Stimulated activated CD8-positive, alpha-beta memory T cell treated with anti-CD3 and anti-CD28 coated beads, Interleukin-12 subunit alpha, Interleukin-12 subunit beta, amount 100 ng/mL, for 1 hour (primary cell): ENCODE results near the gene OR13F1.
"Not testable (repeated sequence)": the region's sequence is repeated elsewhere in the genome, so short reads cannot be mapped to it uniquely, and the experiment has no call there.

Source experiments
- DNase-seq: peaks from one replicate; pipeline ENCODE4 v3.0.0-alpha.2; 2020; ENCODE audit warnings: low read depth

The OR13F1 gene, protein sequence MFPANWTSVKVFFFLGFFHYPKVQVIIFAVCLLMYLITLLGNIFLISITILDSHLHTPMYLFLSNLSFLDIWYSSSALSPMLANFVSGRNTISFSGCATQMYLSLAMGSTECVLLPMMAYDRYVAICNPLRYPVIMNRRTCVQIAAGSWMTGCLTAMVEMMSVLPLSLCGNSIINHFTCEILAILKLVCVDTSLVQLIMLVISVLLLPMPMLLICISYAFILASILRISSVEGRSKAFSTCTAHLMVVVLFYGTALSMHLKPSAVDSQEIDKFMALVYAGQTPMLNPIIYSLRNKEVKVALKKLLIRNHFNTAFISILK

DNA sequence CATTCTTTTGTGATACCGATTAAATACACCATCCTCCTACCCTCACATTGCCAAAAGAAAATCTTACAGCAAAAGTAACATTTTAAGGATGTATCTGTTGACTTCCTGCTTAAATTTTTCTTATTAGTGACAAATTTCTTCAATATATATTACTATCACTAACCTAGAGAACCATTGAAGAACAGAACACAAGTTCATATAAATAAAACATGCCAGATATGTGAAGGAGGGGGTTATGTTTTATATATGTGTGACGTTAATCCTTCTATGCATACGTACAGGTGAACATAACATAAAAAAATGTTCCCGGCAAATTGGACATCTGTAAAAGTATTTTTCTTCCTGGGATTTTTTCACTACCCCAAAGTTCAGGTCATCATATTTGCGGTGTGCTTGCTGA, at the start of gene OR13F1:
Gene OR13F1 (plus strand): TSS at position 301 of the 400 bp plus-strand sequence. CDS start 0 bp downstream, at position 301.
- DNase-seq: no peak

DNA sequence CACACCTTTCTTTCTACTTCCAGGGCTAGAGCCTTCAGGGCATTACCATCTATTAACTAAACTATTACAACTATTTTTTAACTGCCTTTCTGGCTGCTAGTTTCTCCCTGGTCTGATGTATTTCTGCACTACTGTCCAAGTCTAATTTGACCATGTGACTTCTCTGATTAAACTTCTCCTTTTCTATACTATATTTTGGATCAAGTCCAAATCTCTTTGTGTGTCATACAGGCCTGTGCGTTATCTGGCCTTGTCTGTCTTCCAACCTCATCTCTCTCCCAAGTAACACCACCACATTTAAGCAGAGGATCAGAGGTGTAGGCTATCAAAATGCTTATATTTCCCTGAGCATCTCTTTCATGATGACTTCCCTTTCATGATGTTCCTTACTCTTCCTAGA, 47.2 kb upstream of the OR13F1 start:
- DNase-seq: no peak

DNA sequence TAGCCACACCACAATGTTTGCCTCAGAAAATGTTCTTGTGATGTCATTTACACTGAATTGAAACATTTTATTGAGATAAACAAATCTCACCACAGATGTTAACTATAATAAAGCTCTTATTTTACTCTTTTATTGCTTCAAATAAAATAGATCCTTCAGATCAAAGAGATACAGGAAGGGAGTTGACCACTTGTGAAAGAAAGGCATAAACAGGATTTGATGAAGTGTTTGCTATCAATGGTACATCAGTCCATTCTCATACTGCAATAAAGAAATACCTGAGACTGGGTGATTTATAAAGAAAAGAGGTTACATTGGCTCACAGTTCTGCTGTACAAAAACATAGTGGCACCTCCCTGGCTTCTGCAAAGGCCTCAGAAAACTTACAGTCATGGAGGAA, 40.2 kb upstream of the OR13F1 start:
- no peak for DNase-seq

DNA sequence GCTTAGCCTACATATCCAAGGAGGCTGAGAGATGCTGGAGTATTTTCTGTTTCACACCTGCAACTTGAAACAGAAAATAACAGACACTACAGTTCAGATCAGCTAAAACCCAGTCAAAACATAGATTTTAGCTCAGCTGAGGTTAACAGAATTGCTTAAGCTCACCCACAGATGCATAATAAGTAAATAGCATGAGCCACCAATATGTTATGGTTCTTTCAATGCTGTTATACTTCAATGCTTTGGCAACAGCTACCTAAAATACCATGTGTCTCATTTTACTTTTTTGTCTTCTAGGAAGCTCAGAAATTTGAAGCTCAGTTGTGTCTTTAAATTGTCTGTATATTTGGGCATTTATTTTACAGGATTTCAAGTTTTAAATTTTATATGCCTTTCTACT, 35.8 kb upstream of the OR13F1 start:
- DNase-seq: no peak

DNA sequence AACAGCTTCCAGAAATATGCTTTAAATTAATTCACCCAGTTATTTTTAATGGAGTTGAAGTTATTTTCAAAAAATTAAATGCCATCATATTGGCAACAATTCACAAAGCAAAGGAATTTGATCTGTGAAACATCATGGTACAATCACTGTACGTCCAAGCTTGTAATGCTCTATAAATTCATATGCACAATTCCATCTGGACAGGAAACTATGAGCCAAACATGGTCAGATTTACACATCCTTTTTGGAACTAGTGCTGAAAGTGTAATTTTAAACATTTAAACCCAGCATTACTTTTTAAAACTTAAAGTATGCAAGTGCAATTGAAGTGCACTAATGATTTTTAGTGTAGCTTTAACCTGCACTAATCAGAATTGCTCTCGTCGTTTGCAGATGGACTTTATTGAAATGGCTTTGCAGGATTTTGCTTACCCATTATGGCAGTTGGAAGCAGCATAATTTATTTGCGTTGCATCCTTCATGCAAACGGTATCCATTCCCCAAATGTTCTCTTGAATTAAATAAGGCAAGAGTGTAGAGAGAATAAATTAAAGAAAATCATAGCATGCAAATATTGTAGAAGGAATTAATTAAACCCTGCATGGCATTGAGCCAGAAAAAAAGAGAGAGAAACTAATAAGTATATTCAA, 21.0 kb upstream of the OR13F1 start:
- DNase-seq: no peak

DNA sequence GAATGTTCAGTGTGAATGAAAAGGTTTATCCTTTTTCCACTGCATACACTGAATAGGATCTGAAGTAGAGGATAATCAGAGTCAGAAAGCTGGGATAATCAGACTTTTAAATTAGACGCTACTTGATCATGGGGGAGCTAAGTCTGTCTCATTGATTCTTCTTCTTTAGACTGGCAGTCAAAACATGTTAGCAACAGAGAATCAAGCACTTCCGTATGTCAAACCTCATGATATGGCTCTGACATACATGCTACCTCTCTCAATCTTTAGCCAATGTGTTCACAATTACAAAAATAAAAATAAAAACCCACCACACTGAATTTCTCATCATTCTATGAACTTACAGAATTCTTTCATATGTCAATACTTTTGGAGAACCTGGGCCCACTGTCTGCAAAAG, 19.0 kb upstream of the OR13F1 start:
- no peak for DNase-seq

DNA sequence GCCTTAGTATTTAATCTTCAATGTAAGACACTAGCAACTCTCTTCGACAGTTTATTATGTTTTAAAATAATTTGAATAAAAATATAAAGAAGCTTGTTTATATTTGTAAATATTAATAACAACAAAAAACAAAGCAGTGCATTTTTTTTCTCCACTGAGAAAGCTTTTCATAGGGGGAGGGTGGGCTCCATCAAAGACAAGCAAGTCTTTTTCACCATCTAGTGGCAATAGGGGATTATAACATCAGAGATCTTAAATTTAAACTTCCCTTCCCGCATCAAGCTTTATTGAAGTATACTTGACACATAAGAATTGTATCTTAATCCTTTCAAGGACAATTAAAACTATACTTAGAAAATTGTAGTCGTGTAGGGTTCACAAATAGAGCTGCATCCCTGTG, 9.3 kb upstream of the OR13F1 start:
- no peak for DNase-seq

DNA sequence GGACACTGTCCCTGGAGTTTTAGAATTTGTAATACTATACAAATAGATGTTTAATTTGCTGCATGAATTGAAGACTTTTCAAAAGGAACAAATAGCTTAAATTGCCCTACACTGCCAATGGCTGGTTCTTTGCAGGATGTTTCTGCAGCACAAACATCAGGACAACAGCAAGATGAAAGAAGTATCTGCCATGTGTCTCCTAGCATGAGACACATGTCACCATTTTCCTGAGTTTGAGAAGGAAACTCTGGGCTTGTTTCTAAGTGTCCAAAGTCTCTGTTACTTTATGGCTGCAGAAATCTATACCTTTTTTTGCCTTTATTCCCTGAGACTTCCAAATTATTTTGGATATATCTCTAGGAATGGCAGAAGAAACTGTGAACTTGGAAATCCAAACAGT, 623 bp upstream of the OR13F1 start:
- DNase-seq: no peak

DNA sequence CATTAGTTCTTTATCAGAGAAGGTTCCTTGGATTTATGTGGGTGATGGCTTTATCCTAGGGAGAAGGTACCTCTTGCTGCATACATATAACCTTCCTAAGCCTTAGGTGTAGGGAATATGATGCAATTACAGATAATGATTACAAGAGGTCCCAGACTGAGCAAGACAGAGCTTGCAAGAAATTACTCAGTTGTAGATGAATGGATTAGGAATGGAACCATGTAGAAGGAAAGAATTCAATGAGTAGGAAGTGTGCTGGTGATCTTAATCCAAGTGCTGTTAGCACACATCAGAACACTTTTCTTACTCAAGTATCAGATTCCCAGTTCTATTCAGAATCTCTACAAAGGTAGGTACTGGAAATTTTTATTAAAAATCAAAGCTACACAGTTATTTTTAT, 2.5 kb downstream of the OR13F1 start:
- no peak for DNase-seq

DNA sequence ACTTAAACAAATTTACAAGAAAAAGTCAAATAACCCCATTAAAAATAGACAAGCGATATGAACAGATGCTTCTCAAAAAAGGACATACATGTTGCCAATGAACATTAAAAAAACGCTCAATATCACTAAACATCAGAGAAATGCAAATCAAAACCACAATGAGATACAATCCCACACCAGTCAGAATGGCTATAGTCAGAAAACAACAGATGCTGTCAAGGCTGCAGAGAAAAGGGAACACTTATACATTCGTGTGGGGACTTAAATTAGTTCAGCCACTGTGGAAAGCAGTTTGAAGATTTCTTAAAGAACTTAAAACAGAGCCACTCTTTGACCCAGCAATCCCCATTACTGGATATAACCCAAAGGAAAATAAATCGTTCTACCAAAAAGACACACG, 10.8 kb downstream of the OR13F1 start:
- DNase-seq: no peak

DNA sequence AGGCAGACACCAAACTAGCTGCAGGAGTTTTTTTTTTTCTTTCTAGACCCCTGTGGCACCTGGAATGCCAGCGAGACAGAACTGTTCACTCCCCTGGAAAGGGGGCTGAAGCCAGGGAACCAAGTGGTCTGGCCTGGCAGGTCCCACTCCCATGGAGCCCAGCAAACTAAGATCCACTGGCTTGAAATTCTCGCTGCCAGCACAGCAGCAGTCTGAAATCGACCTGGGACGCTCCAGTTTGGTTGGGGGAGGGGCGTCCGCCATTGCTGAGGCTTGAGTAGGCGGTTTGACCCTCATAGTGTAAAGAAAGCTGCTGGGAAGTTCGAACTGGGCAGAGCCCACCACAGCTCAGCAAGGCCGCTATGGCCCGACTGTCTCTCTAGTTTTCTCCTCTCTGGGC, 16.2 kb downstream of the OR13F1 start:
- not testable (repeated sequence) for DNase-seq

DNA sequence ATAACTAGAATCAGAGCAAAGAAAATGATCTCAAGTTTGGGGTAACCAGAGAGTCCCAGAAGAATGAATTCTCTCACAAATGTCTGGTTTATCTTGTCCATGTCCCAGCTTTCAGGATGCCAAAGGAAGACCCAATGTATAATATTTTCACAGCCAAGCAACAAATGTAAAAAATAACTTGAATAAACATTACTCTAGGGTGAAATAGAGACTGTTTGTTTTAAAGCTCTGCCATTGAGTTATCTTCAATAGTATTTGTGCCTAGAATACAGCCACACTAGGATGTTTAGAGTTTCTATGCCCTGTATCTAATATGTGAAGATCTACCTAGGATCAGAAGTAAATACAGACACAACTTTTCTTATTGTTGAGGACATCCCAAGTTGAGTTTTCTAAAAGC, 23.0 kb downstream of the OR13F1 start, which contains the start of gene OR13C4:
Gene OR13C4 (minus strand): TSS at position 101 of the 400 bp plus-strand sequence. CDS start 0 bp downstream, at position 101.
- no peak for DNase-seq

DNA sequence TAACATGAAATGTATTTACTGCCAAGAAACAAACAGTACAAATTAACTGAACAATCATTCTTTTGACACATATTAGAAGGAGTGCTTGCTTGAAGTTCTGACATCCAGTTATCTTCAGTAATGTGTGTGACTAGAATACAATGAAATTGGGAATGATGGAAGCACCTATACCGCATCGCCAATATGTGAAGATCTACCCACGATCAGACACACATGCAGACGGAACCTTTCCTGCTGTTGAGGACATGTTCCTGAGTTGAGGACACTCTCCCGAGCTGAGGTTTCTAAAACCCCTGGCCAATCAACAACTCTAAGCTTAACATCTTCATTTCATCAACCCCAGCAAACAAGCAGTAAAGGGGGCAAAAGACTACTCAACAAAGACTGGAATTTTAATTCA, 32.7 kb downstream of the OR13F1 start, which contains the start of gene OR13C3:
Gene OR13C3 (minus strand): TSS at position 101 of the 400 bp plus-strand sequence. CDS start 133 bp downstream, outside the sequence.
- DNase-seq: no peak

DNA sequence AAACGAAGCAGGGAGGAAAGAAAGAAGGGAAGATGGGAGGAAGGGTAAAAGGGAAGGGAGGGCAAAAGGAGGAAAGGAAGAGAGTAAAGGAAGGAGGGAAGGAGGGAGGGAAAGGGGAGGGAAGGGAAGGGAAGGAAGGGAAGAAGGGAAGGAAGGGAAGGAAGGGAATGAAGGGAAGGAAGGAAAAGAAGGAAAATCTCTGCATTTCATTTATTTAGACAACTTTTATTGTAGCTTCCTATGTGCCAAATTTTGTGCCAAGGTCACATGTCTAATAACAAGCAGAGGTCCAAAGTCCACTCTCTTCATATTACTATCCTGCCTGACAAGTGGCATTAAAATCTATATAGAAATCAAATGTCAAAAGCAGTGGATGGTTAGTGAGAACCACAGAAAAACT, 35.2 kb downstream of the OR13F1 start:
- DNase-seq: no peak

DNA sequence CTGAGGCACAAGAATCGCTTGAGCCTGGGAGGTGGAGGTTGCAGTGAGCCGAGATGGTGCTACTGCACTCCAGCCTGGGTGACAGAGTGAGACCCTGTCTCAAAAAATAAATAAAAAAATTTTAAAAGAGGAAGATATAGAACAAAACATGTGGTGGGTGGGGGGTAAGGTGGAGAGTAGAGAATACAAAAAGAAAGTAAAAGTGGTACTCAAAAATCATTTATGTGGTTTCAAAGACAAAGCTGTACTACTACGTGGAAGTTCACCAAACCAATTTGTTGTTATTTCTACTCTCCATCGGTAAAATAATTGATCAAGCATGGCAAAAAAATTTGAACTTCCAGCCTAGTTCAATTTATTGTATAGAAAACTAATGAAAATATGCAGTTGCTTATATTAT, 40.6 kb downstream of the OR13F1 start:
- no peak for DNase-seq

DNA sequence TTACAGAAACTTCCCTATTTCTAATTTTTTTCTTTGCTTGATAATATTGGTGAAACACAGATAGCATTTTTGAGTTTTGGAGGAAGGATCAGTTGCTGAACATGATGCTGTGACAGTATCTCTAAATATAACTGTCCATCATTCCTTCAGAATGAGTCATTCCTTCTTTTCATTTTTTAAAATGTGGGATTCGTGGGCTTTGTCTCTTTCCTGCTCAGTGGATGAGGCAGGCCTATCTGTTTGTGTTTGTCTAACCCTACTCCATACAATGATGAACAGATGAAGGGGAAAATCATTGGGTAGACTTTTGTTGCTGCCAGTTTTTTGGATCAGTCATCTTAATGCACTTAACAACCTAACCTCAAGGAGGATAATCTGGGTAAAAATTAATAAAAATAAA, 49.2 kb downstream of the OR13F1 start:
- DNase-seq: no peak
